ENCODE results near the gene OR10D3. TPM values are rescaled to one million over a fixed set of nuclear protein-coding genes. Genes with fewer than 3 reads are reported as not detected.

Gene OR10D3
- total and polyA plus RNA-seq, 10 of the 15 experiments (the other 5 are each of a cell fraction or from before 2014, with no cell fraction given), result not detected

DNA sequence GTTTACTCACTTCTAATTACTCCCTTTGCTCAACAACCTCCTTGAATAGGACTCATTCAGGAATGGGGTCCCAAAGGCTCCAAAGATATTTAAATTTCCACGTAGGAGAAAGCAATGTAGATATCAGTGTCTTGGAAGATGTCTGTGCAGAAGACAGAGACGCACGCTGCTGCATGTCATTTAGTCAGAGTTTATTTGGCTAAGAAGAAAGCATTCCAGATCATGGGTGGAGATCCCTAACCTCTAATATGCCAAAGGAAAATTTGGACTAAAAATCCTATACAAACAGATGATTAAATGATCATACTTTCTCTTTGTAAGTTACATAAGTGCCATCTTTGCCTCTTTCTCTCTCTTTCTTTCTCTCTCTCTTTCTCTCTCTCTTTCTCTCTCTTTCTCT is at the start of gene OR10D3 (continued):
- TF ChIP-seq, protein P1, sequence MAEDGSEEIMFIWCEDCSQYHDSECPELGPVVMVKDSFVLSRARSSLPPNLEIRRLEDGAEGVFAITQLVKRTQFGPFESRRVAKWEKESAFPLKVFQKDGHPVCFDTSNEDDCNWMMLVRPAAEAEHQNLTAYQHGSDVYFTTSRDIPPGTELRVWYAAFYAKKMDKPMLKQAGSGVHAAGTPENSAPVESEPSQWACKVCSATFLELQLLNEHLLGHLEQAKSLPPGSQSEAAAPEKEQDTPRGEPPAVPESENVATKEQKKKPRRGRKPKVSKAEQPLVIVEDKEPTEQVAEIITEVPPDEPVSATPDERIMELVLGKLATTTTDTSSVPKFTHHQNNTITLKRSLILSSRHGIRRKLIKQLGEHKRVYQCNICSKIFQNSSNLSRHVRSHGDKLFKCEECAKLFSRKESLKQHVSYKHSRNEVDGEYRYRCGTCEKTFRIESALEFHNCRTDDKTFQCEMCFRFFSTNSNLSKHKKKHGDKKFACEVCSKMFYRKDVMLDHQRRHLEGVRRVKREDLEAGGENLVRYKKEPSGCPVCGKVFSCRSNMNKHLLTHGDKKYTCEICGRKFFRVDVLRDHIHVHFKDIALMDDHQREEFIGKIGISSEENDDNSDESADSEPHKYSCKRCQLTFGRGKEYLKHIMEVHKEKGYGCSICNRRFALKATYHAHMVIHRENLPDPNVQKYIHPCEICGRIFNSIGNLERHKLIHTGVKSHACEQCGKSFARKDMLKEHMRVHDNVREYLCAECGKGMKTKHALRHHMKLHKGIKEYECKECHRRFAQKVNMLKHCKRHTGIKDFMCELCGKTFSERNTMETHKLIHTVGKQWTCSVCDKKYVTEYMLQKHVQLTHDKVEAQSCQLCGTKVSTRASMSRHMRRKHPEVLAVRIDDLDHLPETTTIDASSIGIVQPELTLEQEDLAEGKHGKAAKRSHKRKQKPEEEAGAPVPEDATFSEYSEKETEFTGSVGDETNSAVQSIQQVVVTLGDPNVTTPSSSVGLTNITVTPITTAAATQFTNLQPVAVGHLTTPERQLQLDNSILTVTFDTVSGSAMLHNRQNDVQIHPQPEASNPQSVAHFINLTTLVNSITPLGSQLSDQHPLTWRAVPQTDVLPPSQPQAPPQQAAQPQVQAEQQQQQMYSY (CRISPR knock-in tag; IDR thresholded peaks at IDR 0.05), result no peak
- TF ChIP-seq TCF12 (IDR thresholded peaks at IDR 0.05; ENCODE audit: low read depth, low read length) (no peak), NFXL1 (IDR thresholded peaks at IDR 0.05; ENCODE audit: borderline replicate concordance) (no peak), RUNX3 (IDR thresholded peaks at IDR 0.05; ENCODE audit: low read length) (no peak)

DNA sequence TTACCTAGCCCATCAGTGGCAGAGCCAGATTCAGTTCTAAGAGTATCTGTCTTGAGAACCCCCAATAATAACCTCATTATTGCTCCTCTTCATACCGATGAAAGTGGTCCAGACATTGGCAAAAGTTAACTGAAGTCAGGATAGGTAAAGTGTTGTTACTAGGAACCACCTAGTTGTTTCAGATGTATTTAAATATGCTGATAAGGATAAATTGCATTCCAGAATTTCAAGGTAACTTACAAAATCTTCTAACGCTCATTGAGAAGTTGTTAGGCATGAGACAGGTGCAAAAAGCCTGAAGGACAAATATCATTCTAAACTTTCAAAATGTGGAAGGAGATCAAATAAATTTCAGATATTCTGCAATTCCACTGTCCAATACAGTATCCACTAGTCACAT is 40.1 kb upstream of the OR10D3 start:
- H4K20me1 ChIP-seq (ENCODE audit: control insufficient read depth, insufficient read depth), result no peaks in the 10 kb centered on the region
- intact Hi-C loops (cut with micrococcal nuclease; ENCODE audit: unreplicated experiment), result no loop called here
- SMC1A ChIA-PET (ENCODE audit: uncharacterized antibody, unreplicated experiment), result interaction anchor here (1.0 kb wide), 1 partner anchor 9 kb away, joined by 3 read pairs; no protein-coding TSS in a partner anchor
- no peak overlapping the region for H3K9ac ChIP-seq (ENCODE audit: control insufficient read depth, insufficient read depth, low read length)
- H3K27me3 ChIP-seq (replicated peaks in 1 of 2; ENCODE audit: control insufficient read depth in 2 of 2, insufficient read depth in 2 of 2, low read length in 1 of 2), result no peaks in the 10 kb centered on the region
- ATAC-seq, result no peak
- RAD21 ChIA-PET (ENCODE audit: unreplicated experiment), result no interaction called here
- no peak overlapping the region for H3K4me3 ChIP-seq
- in situ Hi-C loops (cut with MboI), result no loop called here
- whole genome bisulfite sequencing (ENCODE audit: insufficient coverage, insufficient replicate concordance, low lambda C conversion rate, missing lambda C conversion rate), result 63% methylated on average over 2 of the region's 2 CpGs
- H2AFZ ChIP-seq (ENCODE audit: control insufficient read depth, low read depth, low read length), result no peak overlapping the region
- POLR2A ChIA-PET, result no interaction called here
- TF ChIP-seq SIX5 (IDR thresholded peaks at IDR 0.05; ENCODE audit: low read depth, low read length, severe bottlenecking), result no peak
- TF ChIP-seq MXI1 (IDR thresholded peaks at IDR 0.05; ENCODE audit: low read depth, low read length), result no peak
- TF ChIP-seq, protein P2, sequence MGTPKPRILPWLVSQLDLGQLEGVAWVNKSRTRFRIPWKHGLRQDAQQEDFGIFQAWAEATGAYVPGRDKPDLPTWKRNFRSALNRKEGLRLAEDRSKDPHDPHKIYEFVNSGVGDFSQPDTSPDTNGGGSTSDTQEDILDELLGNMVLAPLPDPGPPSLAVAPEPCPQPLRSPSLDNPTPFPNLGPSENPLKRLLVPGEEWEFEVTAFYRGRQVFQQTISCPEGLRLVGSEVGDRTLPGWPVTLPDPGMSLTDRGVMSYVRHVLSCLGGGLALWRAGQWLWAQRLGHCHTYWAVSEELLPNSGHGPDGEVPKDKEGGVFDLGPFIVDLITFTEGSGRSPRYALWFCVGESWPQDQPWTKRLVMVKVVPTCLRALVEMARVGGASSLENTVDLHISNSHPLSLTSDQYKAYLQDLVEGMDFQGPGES (IDR thresholded peaks at IDR 0.05), result no peak
- no peak for TF ChIP-seq SMAD1 (IDR thresholded peaks at IDR 0.05; ENCODE audit: low read depth, partially characterized antibody)
- no peak for TF ChIP-seq NFYA (IDR thresholded peaks at IDR 0.05; ENCODE audit: borderline replicate concordance, low read depth, low read length)
- no peaks in the 10 kb centered on the region for H3K36me3 ChIP-seq (ENCODE audit: control insufficient read depth in 2 of 2, insufficient read depth in 2 of 2, low read length in 1 of 2)
- H3K4me1 ChIP-seq (ENCODE audit: control insufficient read depth, insufficient read depth, low read length), result no peaks in the 10 kb centered on the region
- H3K9me3 ChIP-seq (replicated peaks; ENCODE audit: control insufficient read depth, insufficient read depth, low read length), result no peaks in the 10 kb centered on the region
- no peaks in the 10 kb centered on the region for H3K79me2 ChIP-seq (ENCODE audit: control insufficient read depth, insufficient read depth, low read length)
- no peak overlapping the region for H3K27ac ChIP-seq (ENCODE audit: control insufficient read depth, insufficient read depth)
- BruUV-seq (replicated peaks), result no TSS peak
- CTCF ChIA-PET, result interaction anchor here (1.7 kb wide), 1 partner anchor 51 kb away, joined by 5 read pairs; no protein-coding TSS in a partner anchor
- no peak overlapping the region for H3K4me2 ChIP-seq (ENCODE audit: control insufficient read depth, insufficient read depth)
- FAIRE-seq, result no peak
- no peak for DNase-seq (ENCODE audit: low read depth, low spot score)

Measured in GM12878 (cell line).